Measurements from ENCODE around the gene TRHDE. TPM values are rescaled to one million over a fixed set of nuclear protein-coding genes. Genes with fewer than 3 reads are reported as not detected.

The TRHDE gene
- total RNA-seq: 0.38 and 1.7 TPM in 2 replicates

GRCh38 chr12:72272091-72272661, at the start of gene TRHDE:
Gene TRHDE, plus strand, starts transcription at chr12:72272370. Its CDS starts 274 bp downstream, at chr12:72272644.

